Naive thymus-derived CD4-positive, alpha-beta T cell (primary cell): ENCODE data around the gene RHOC. TPM values are rescaled to one million over a fixed set of nuclear protein-coding genes. Genes with fewer than 3 reads are reported as not detected.

Source experiments
- ATAC-seq: fragments of 150-1000 bp; cut with Tn5 transposase; 2 replicates; pipeline ENCODE4 v1.10.0; 2021; ENCODE audit warnings: mild to moderate bottlenecking, moderate library complexity
- CTCF ChIA-PET: fragments of 350-600 bp; sonication (Branson Sonifier 250); formaldehyde crosslinking; loops from one replicate; lab custom pipeline; 2021; ENCODE audit warnings: antibody characterized with exemption; lab: Charles Lee
- POLR2A ChIA-PET: fragments of 350-600 bp; sonication (Branson Sonifier 250); formaldehyde crosslinking; loops from one replicate; lab custom pipeline; 2021; ENCODE audit warnings: antibody characterized with exemption, inconsistent platforms; lab: Charles Lee
- DNase-seq, 9 donors: peaks; one replicate each; pipeline versions ENCODE4 v3.0.0 to v3.0.0-alpha.2; 2020 to 2022; ENCODE audit warnings: mixed read lengths in 1 of 9
- H3K27ac ChIP-seq: one replicate; pipeline ENCODE4 v1.7.0; 2013; ENCODE audit warnings: mild to moderate bottlenecking, low read depth, low read length, moderate library complexity
- H3K27me3 ChIP-seq, 2 donors: one replicate each; pipeline ENCODE4 v1.7.0; 2013; ENCODE audit warnings: low read length in 2 of 2, mild to moderate bottlenecking in 2 of 2, moderate library complexity in 2 of 2; ENCODE audit not compliant: control insufficient read depth in 2 of 2, insufficient read depth in 2 of 2
- H3K36me3 ChIP-seq, 3 experiments: 1 replicate in 2 of 3; 2 replicates in 1 of 3; pipeline ENCODE4 v1.7.0; 2013; ENCODE audit warnings: low read length in 3 of 3, mild to moderate bottlenecking in 3 of 3, moderate library complexity in 1 of 3; ENCODE audit not compliant: insufficient read depth in 3 of 3, control insufficient read depth in 2 of 3
- H3K4me1 ChIP-seq, 2 donors: one replicate each; pipeline ENCODE4 v1.7.0; 2013; ENCODE audit warnings: low read length in 2 of 2, mild to moderate bottlenecking in 2 of 2, moderate library complexity in 1 of 2; ENCODE audit not compliant: control insufficient read depth in 2 of 2, insufficient read depth in 2 of 2
- H3K4me3 ChIP-seq: 2 replicates; pipeline ENCODE4 v1.7.0; 2013; ENCODE audit warnings: mild to moderate bottlenecking, low read length
- H3K9me3 ChIP-seq, 3 experiments: 1 replicate in 2 of 3; 2 replicates in 1 of 3; pipeline ENCODE4 v1.7.0; 2013; ENCODE audit warnings: low read length in 3 of 3; ENCODE audit not compliant: control insufficient read depth in 2 of 3
- H3K27ac Mint-ChIP-seq, 9 donors: one replicate each; pipeline ENCODE4 v1.8.0; 2020 to 2022; ENCODE audit warnings: mixed read lengths in 9 of 9, mild to moderate bottlenecking in 8 of 9, moderate library complexity in 5 of 9, inconsistent platforms in 2 of 9
- H3K27me3 Mint-ChIP-seq, 5 donors: one replicate each; pipeline ENCODE4 v1.8.0; 2021 to 2022; ENCODE audit warnings: mixed read lengths in 5 of 5, mild to moderate bottlenecking in 1 of 5
- H3K36me3 Mint-ChIP-seq, 5 donors: one replicate each; pipeline ENCODE4 v1.8.0; 2020 to 2022; ENCODE audit warnings: mixed read lengths in 5 of 5, mild to moderate bottlenecking in 3 of 5, inconsistent platforms in 1 of 5
- H3K4me1 Mint-ChIP-seq, 7 donors: one replicate each; pipeline ENCODE4 v1.8.0; 2020 to 2022; ENCODE audit warnings: mixed read lengths in 7 of 7, mild to moderate bottlenecking in 3 of 7, inconsistent platforms in 1 of 7
- H3K4me3 Mint-ChIP-seq, 10 donors: one replicate each; pipeline ENCODE4 v1.8.0; 2020 to 2022; ENCODE audit warnings: mild to moderate bottlenecking in 10 of 10, mixed read lengths in 10 of 10, moderate library complexity in 6 of 10, inconsistent platforms in 2 of 10
- H3K9me3 Mint-ChIP-seq, 11 donors: one replicate each; pipeline ENCODE4 v1.8.0; 2020 to 2022; ENCODE audit warnings: mixed read lengths in 11 of 11, mild to moderate bottlenecking in 4 of 11, inconsistent platforms in 1 of 11, moderate library complexity in 1 of 11
- intact Hi-C, 2 donors: fragments of 100-400 bp; cut with micrococcal nuclease; formaldehyde crosslinking; loops; one replicate each; pipeline ENCODE4 v1.15.1; 2023
- polyA plus RNA-seq, 2 donors: library from polyadenylated mRNA; unstranded; fragments of 300-500 nt; fragmentation: Illumina TruSeq; gene quantifications; one replicate each; pipeline ENCODE4 v1.2.3, GENCODE V29; 2021
- total RNA-seq, 6 experiments: library from RNA in 5 of 6; stranded (reverse) in 5 of 6; gene quantifications; 1 replicate in 5 of 6; 2 replicates in 1 of 6; pipeline ENCODE4 v1.2.3 and lab custom pipeline; 2021 to 2026

The RHOC gene
- total and polyA plus RNA-seq, 7 experiments from 2014 or later, result 0.57 to 89.1 (median 4.2) TPM

- Histone ChIP-seq H3K36me3 (no peaks in the 10 kb centered on the region), H3K4me3 (no peak overlapping the region), H3K9me3 (no peaks in the 10 kb centered on the region), H3K27me3 (no peaks in the 10 kb centered on the region), H3K4me1 (peaks cover 13% of the 10 kb centered on the region in 2 donors), H3K27ac (no peak overlapping the region)
- no peak for DNase-seq
- Mint-ChIP-seq H3K27ac (peak overlapping the region in 1 of 9 donors; percentile 11), H3K9me3 (peaks cover 0 to 3% (median 0%) of the 10 kb centered on the region in 11 donors), H3K36me3 (no peaks in the 10 kb centered on the region), H3K4me3 (no peak overlapping the region), H3K27me3 (peaks cover 0 to 54% (median 4%) of the 10 kb centered on the region in 5 donors), H3K4me1 (peaks cover 5 to 31% (median 24%) of the 10 kb centered on the region in 7 donors)
- ChIA-PET CTCF (interaction anchor here (0.7 to 1.6 kb wide), 3 partner anchors 11 to 361 kb away, joined by 3 to 9 read pairs (median 4); no protein-coding TSS in a partner anchor), POLR2A (no interaction called here)
- no peak for ATAC-seq
- intact Hi-C loops, result loop anchor here in 1 of 2 donors (10.0 kb wide), 1 partner anchor 1634 kb away; no protein-coding TSS in a partner anchor
Measured at GRCh38 chr1:112711041-112711440, 4.1 kb upstream of the RHOC start.

DNA sequence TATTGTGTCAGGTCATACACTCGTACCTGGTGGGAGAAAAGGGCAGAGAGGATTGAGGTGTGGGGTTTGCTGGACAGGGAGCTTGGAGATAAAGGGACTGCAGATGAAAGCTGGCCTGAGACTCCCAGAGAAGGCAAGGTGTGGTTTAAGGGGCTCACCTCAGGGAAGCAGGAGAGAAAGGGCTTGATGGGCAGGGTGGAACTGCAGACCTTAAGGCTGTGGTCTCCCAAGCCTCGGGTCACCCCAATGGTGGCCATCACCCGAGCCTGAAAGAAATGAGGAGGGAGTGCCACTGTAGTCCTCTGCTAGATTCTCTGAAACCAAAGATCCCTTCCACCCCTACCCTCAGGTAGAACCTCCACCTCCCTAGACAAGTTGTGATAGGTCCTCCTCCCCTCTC, 3.7 kb upstream of the RHOC start:
- peaks cover 5 to 32% (median 24%) of the 10 kb centered on the region in 7 donors for H3K4me1 Mint-ChIP-seq
- POLR2A ChIA-PET, result no interaction called here
- intact Hi-C loops, result loop anchor here in 1 of 2 donors (10.0 kb wide), 1 partner anchor 1634 kb away; no protein-coding TSS in a partner anchor
- peaks cover 0 to 54% (median 4%) of the 10 kb centered on the region in 5 donors for H3K27me3 Mint-ChIP-seq
- H3K4me1 ChIP-seq, result peaks cover 13% of the 10 kb centered on the region in 2 donors
- H3K36me3 ChIP-seq, result no peaks in the 10 kb centered on the region
- H3K9me3 ChIP-seq, result no peaks in the 10 kb centered on the region
- H3K27me3 ChIP-seq, result no peaks in the 10 kb centered on the region
- peak overlapping the region in 1 of 10 donors; percentile 51 for H3K4me3 Mint-ChIP-seq
- DNase-seq (no peak), ATAC-seq (no peak)
- peak overlapping the region in 1 of 9 donors; percentile 82 for H3K27ac Mint-ChIP-seq
- H3K4me3 ChIP-seq, result no peak overlapping the region
- H3K27ac ChIP-seq, result no peak overlapping the region
- peaks cover 0 to 3% (median 0%) of the 10 kb centered on the region in 11 donors for H3K9me3 Mint-ChIP-seq
- CTCF ChIA-PET, result interaction anchor here (0.7 to 1.6 kb wide), 3 partner anchors 10 to 361 kb away, joined by 3 to 9 read pairs (median 4); no protein-coding TSS in a partner anchor
- no peaks in the 10 kb centered on the region for H3K36me3 Mint-ChIP-seq

DNA sequence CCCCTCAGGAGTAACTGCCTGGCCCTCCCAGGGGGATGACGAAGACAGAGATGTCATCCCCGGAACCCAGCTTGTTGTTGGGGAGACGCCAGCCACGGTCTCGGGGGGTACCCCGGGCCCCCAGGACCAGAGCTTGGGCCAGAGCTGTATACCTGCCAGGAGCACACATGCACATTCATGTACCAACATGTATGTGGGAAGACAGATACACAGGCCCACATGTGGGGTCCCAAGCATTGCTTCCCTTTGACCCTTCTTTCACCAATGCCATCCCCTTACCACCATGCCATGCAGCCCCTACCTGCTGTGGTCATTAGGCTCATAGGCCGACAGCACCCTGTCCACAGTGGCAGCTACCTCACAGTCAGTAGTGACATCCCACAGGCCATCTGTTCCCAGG, 3.2 kb upstream of the RHOC start:
- Mint-ChIP-seq H3K27me3 (peaks cover 0 to 52% (median 4%) of the 10 kb centered on the region in 5 donors), H3K36me3 (peaks cover 0 to 2% (median 0%) of the 10 kb centered on the region in 5 donors), H3K27ac (peak overlapping the region in 1 of 9 donors; percentile 82), H3K9me3 (peaks cover 0 to 3% (median 0%) of the 10 kb centered on the region in 11 donors), H3K4me1 (peaks cover 8 to 34% (median 25%) of the 10 kb centered on the region in 7 donors), H3K4me3 (no peak overlapping the region)
- Histone ChIP-seq H3K4me3 (no peak overlapping the region), H3K27ac (no peak overlapping the region), H3K36me3 (no peaks in the 10 kb centered on the region), H3K27me3 (no peaks in the 10 kb centered on the region), H3K9me3 (no peaks in the 10 kb centered on the region), H3K4me1 (peaks cover 16 to 17% of the 10 kb centered on the region in 2 donors)
- ChIA-PET POLR2A (no interaction called here), CTCF (interaction anchor here (1.0 to 4.0 kb wide), 3 partner anchors 10 to 319 kb away, joined by 4 to 15 read pairs (median 9); no protein-coding TSS in a partner anchor)
- ATAC-seq (no peak), DNase-seq (no peak)
- intact Hi-C loops, result loop anchor here in 1 of 2 donors (10.0 kb wide), 1 partner anchor 1635 kb away; no protein-coding TSS in a partner anchor

DNA sequence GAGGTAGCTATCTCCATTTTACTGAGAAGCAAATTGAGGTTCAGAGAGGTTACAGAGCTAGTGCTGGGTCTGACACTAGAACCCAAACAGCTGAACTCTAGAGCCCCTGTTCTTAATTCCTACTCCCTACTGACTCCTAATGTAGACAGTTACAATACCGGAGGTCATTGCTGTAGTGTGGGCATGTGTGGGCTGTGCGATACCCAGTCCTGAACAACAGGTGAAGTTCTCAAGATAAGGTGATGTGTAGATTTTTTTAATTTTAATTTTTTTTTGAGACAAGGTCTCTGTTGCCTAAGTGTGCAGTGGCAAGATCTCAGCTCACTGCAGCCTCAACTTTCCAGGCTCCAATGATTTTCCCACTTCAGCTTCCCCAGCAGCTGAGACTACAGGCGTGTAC, 1.6 kb upstream of the RHOC start:
- H3K27me3 Mint-ChIP-seq, result peaks cover 0 to 40% (median 1%) of the 10 kb centered on the region in 5 donors
- Histone ChIP-seq H3K27me3 (no peaks in the 10 kb centered on the region), H3K4me3 (no peak overlapping the region), H3K36me3 (no peaks in the 10 kb centered on the region), H3K4me1 (peaks cover 22% of the 10 kb centered on the region in 2 donors), H3K9me3 (no peaks in the 10 kb centered on the region), H3K27ac (no peak overlapping the region)
- peaks cover 14 to 39% (median 32%) of the 10 kb centered on the region in 7 donors for H3K4me1 Mint-ChIP-seq
- ATAC-seq (no peak), DNase-seq (no peak)
- ChIA-PET POLR2A (interaction anchor here (1.5 kb wide), 1 partner anchor 207 kb away, joined by 5 read pairs; no protein-coding TSS in a partner anchor), CTCF (interaction anchor here (0.6 to 4.0 kb wide), 9 partner anchors 8 to 342 kb away, joined by 3 to 15 read pairs (median 3); a partner anchor contains a TSS)
- peaks cover 0 to 3% (median 0%) of the 10 kb centered on the region in 11 donors for H3K9me3 Mint-ChIP-seq
- intact Hi-C loops, result no loop called here
- H3K4me3 Mint-ChIP-seq, result peak overlapping the region in 6 of 10 donors; percentile 21 to 90 (median 81)
- peaks cover 0 to 4% (median 0%) of the 10 kb centered on the region in 5 donors for H3K36me3 Mint-ChIP-seq
- no peak overlapping the region for H3K27ac Mint-ChIP-seq

DNA sequence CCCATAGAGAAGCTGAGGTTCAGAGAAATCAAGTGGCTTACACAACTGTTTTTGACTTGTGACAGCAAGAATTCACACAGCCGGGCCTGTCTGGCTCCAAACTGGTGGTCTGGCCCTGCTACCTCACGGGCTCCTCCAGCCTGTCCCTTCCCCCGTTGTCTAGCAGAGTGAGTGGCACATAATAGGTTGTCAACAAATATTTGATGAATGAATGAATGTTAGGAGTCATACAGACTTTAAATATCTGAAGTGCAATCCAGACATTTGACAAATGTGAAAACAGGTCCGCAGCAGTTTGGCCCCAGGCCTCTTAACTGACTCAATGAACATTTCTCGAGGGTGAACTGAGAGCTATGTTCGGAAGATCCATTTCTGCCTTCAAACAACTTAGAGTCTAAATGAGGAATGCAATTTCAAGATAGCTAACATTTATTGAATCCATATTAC, 1.1 kb upstream of the RHOC start:
- ChIA-PET POLR2A (interaction anchor here (1.1 to 1.5 kb wide), 2 partner anchors 89 to 206 kb away, joined by 3 to 5 read pairs; partner anchors contain the start of genes CAPZA1 and ST7L), CTCF (interaction anchor here (0.5 to 4.0 kb wide), 11 partner anchors 8 to 1300 kb away, joined by 3 to 15 read pairs (median 3); partner anchors contain the start of gene ST7L)
- Histone ChIP-seq H3K36me3 (no peaks in the 10 kb centered on the region), H3K4me3 (no peak overlapping the region), H3K27me3 (no peaks in the 10 kb centered on the region), H3K9me3 (no peaks in the 10 kb centered on the region), H3K4me1 (peaks cover 22% of the 10 kb centered on the region in 2 donors), H3K27ac (no peak overlapping the region)
- H3K36me3 Mint-ChIP-seq, result peaks cover 0 to 4% (median 0%) of the 10 kb centered on the region in 5 donors
- intact Hi-C loops, result no loop called here
- peaks cover 14 to 43% (median 36%) of the 10 kb centered on the region in 7 donors for H3K4me1 Mint-ChIP-seq
- peaks cover 0 to 3% (median 0%) of the 10 kb centered on the region in 11 donors for H3K9me3 Mint-ChIP-seq
- DNase-seq, result no peak
- H3K27me3 Mint-ChIP-seq, result peaks cover 0 to 35% (median 0%) of the 10 kb centered on the region in 5 donors
- peak overlapping the region in 4 of 9 donors; percentile 16 to 86 (median 72) for H3K27ac Mint-ChIP-seq
- peak overlapping the region; percentile 53 to 90 (median 82) for H3K4me3 Mint-ChIP-seq
- no peak for ATAC-seq

GRCh38 chr1:112707221-112708001, 484 bp upstream of the RHOC start:
- peak overlapping the region; percentile 41 for H3K4me3 ChIP-seq
- intact Hi-C loops, result loop anchor here (1.0 kb wide), 6 partner anchors 8 to 316 kb away; partner anchors contain the start of genes CAPZA1 (in 2 of the 2), ST7L (in 2 of the 2) and PPM1J (in 1 of the 2)
- DNase-seq, result peak in 6 of 9 donors; percentile 27 to 79 (median 44)
- H3K9me3 ChIP-seq, result no peaks in the 10 kb centered on the region
- Mint-ChIP-seq H3K27ac (peak overlapping the region in 7 of 9 donors; percentile 13 to 86 (median 72)), H3K9me3 (peaks cover 0 to 3% (median 0%) of the 10 kb centered on the region in 11 donors), H3K4me1 (peaks cover 14 to 49% (median 42%) of the 10 kb centered on the region in 7 donors), H3K27me3 (peaks cover 0 to 30% (median 0%) of the 10 kb centered on the region in 5 donors), H3K36me3 (peaks cover 0 to 4% (median 0%) of the 10 kb centered on the region in 5 donors), H3K4me3 (peak overlapping the region; percentile 53 to 90 (median 82))
- H3K36me3 ChIP-seq, result no peaks in the 10 kb centered on the region
- no peaks in the 10 kb centered on the region for H3K27me3 ChIP-seq
- ATAC-seq, result peak; percentile 75
- POLR2A ChIA-PET, result interaction anchor here (1.1 to 1.5 kb wide), 2 partner anchors 88 to 206 kb away, joined by 3 to 5 read pairs; partner anchors contain the start of genes CAPZA1 and ST7L
- H3K4me1 ChIP-seq, result peaks cover 22% of the 10 kb centered on the region in 2 donors
- no peak overlapping the region for H3K27ac ChIP-seq
- CTCF ChIA-PET, result interaction anchor here (0.5 to 4.0 kb wide), 8 partner anchors 11 to 1301 kb away, joined by 3 to 15 read pairs (median 4); partner anchors contain the start of gene ST7L
